Measurements from ENCODE around the gene A3GALT2.

Gene A3GALT2

DNA sequence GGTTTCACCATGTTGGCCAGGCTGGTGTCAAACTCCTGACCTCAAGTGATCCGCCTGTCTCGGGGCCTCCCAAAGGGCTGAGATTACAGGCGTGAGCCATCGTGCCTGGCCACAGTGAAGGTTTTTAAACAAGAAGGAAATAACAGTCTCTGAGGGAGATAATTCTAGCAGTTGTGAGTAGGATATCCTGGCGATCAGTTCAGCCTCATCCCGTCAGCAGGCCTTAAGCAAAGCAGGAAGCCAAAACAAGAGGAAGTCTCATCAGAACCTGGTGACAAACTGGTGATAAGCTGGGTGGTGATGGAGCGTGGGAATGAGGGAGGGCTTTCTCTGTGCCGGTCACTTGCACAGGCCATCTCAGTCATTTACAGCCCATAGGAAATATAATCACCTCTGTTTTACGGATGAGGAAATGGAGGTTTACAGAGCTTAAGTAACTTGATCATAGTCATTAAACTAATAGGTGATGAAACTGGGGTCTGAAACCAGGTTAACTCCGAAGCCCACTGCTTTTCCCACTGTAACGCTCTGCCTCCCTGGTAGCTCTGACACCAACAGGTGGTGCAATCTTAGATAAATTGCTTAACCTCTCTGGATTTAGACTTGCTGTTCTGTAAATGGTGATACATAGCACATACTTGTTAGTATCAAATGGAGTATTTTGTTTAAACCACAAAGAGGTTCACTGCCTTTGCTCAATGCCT lies 40.8 kb upstream of the A3GALT2 start:
- Histone ChIP-seq H3K4me1 (ENCODE audit: insufficient read depth, low read length) (peaks cover 32% of the 10 kb centered on the region), H3K27ac (ENCODE audit: low read depth, low read length) (no peak overlapping the region), H3K4me3 (ENCODE audit: low read depth in 1 of 2, low read length in 2 of 2) (no peak overlapping the region), H3K36me3 (ENCODE audit: insufficient read depth, low read length) (peaks cover 1% of the 10 kb centered on the region), H3K9ac (ENCODE audit: low read length) (no peak overlapping the region), H3K9me3 (ENCODE audit: low read length) (no peaks in the 10 kb centered on the region), H3K27me3 (ENCODE audit: control insufficient read depth in 1 of 2, insufficient read depth in 2 of 2, low read length in 2 of 2) (no peaks in the 10 kb centered on the region)

DNA sequence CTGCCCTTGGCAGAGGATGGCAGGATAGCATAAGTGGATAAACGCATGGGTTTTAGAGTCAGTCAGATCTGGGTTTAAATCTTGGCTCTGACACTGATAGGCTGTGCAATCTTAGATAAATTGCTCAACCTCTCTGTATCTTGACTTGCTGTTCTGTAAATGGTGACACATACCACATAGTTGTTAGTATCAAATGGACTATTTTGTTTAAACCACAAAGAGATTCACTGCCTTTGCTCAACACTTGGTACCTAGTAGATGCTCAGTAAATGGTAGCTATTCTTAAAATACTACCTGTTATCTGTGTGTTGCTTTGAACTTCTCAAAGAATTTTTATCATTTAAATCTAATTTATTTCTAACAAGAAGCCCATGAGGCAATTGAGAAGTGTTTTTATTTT lies 39.5 kb upstream of the A3GALT2 start:
- Histone ChIP-seq H3K4me1 (ENCODE audit: insufficient read depth, low read length) (peaks cover 22% of the 10 kb centered on the region), H3K4me3 (ENCODE audit: low read depth in 1 of 2, low read length in 2 of 2) (no peak overlapping the region), H3K27me3 (ENCODE audit: control insufficient read depth in 1 of 2, insufficient read depth in 2 of 2, low read length in 2 of 2) (no peaks in the 10 kb centered on the region), H3K27ac (ENCODE audit: low read depth, low read length) (no peak overlapping the region), H3K36me3 (ENCODE audit: insufficient read depth, low read length) (no peaks in the 10 kb centered on the region), H3K9ac (ENCODE audit: low read length) (no peak overlapping the region), H3K9me3 (ENCODE audit: low read length) (no peaks in the 10 kb centered on the region)

DNA sequence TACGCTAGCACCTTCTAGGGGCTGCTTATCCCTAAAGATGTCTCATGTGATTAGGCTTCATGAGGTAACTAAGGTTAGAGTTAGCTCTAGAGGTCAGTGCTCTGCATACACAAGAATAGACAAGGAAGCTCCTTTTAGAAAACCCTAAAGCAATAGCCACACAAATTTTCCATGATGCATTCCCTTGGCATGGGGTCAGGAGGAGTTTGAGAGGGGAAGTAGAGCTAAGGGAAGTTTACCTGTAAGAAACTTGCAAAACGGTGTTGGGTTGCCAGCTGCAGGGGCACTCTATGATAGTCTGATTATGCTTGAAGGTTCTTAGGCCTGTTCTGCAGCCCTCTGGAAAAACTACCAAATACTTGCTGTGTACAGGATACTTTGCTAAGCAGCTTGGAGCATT lies 39.0 kb upstream of the A3GALT2 start:
- Histone ChIP-seq H3K4me3 (ENCODE audit: low read depth in 1 of 2, low read length in 2 of 2) (no peak overlapping the region), H3K36me3 (ENCODE audit: insufficient read depth, low read length) (no peaks in the 10 kb centered on the region), H3K27me3 (ENCODE audit: control insufficient read depth in 1 of 2, insufficient read depth in 2 of 2, low read length in 2 of 2) (no peaks in the 10 kb centered on the region), H3K9me3 (ENCODE audit: low read length) (no peaks in the 10 kb centered on the region), H3K27ac (ENCODE audit: low read depth, low read length) (no peak overlapping the region), H3K9ac (ENCODE audit: low read length) (no peak overlapping the region), H3K4me1 (ENCODE audit: insufficient read depth, low read length) (peaks cover 18% of the 10 kb centered on the region)

DNA sequence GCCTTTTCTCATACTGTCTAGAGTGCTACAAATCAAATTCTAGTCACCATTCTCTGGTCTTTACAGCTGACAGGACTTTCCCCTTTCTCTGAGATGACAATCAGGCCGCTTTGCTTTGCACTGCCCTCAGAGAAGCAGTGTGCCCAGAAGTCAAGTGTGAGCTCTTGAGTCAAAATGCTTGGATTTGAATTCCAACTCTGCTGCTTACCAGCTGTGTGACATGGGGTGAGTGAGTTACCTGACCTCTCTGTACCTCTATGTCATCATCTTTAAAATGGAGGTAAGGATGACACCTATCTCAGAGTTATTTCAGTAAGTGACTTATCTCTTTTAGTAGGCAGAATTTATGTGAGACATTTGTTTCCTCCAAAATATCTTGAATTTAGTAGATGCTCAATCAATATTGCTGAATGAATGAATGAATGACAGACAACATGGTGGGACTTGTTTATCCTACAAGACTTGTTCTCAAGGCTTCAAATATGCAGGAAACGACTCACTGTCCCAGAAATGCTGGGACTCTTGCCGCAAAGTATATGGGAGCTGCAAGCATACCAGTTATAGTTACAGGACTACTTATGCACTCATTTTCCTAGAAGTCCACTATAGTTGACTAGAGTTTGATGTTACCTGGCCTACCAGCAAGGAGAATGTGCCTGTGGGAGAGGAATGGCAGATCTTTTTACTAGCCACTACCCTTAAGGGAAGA lies 38.1 kb upstream of the A3GALT2 start:
- Histone ChIP-seq H3K4me1 (ENCODE audit: insufficient read depth, low read length) (peaks cover 8% of the 10 kb centered on the region), H3K9ac (ENCODE audit: low read length) (no peak overlapping the region)

DNA sequence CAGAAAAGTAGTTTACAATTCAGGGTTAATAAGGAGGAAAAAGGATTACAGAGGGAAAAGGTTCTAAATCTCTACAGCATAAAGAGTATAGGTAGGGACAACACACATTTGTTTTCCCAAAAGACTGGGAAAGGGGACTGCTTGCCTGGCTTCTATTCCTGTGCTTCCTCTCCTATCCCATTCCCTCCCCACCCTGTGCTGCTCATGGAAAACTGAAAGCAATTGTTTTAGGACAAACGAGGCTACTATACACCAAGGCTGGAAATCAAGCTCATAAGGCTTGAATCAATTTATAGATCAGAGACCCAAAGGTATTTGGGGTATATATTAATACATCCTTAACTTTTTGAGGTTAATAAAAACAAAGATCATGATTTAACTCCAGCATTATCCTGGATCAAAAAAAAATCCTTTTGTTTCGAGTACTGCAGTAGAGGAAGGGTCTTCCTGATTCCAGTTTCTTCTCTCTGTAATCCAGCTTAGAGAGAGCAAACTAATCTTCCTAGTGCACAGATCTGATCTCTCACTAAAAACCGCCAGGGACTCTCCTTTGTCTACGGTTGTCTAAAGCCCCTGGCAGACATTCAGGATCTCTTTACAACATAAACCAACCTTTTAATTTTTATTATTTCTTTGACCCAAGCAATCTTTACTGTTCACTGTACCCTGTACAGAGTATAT lies 37.4 kb upstream of the A3GALT2 start:
- Histone ChIP-seq H3K4me3 (ENCODE audit: low read depth in 1 of 2, low read length in 2 of 2) (no peak overlapping the region), H3K9ac (ENCODE audit: low read length) (no peak overlapping the region), H3K9me3 (ENCODE audit: low read length) (no peaks in the 10 kb centered on the region), H3K36me3 (ENCODE audit: insufficient read depth, low read length) (no peaks in the 10 kb centered on the region), H3K27me3 (ENCODE audit: control insufficient read depth in 1 of 2, insufficient read depth in 2 of 2, low read length in 2 of 2) (no peaks in the 10 kb centered on the region), H3K4me1 (ENCODE audit: insufficient read depth, low read length) (peaks cover under 1% of the 10 kb centered on the region), H3K27ac (ENCODE audit: low read depth, low read length) (no peak overlapping the region)

More for the DNA sequence above, 38.1 kb upstream of the A3GALT2 start:
- Histone ChIP-seq H3K27ac (ENCODE audit: low read depth, low read length) (no peak overlapping the region), H3K36me3 (ENCODE audit: insufficient read depth, low read length) (no peaks in the 10 kb centered on the region), H3K4me3 (ENCODE audit: low read depth in 1 of 2, low read length in 2 of 2) (no peak overlapping the region), H3K27me3 (ENCODE audit: control insufficient read depth in 1 of 2, insufficient read depth in 2 of 2, low read length in 2 of 2) (no peaks in the 10 kb centered on the region), H3K9me3 (ENCODE audit: low read length) (no peaks in the 10 kb centered on the region)

DNA sequence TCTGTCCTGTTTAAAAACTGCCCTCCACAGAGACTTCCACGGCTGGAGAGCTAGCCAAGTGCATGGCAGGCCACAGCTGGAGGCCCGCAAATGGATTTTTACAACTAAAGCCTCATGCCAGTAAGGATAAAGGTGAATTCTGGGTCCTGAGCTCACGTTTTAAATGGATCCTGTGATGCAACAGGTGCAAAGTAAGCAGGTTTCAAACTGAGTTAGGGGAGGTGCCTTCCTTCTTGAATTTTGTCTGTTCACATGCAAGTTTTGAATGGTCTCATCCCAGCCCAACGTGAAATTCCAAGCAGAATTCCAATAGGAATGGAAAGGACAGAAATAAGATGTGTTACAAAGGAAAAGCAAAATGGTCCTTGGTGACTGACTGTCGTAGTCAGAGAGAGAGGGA lies 36.2 kb upstream of the A3GALT2 start:
- Histone ChIP-seq H3K27ac (ENCODE audit: low read depth, low read length) (no peak overlapping the region), H3K9me3 (ENCODE audit: low read length) (no peaks in the 10 kb centered on the region), H3K9ac (ENCODE audit: low read length) (no peak overlapping the region), H3K36me3 (ENCODE audit: insufficient read depth, low read length) (no peaks in the 10 kb centered on the region), H3K27me3 (ENCODE audit: control insufficient read depth in 1 of 2, insufficient read depth in 2 of 2, low read length in 2 of 2) (no peaks in the 10 kb centered on the region), H3K4me1 (ENCODE audit: insufficient read depth, low read length) (no peaks in the 10 kb centered on the region), H3K4me3 (ENCODE audit: low read depth in 1 of 2, low read length in 2 of 2) (no peak overlapping the region)

DNA sequence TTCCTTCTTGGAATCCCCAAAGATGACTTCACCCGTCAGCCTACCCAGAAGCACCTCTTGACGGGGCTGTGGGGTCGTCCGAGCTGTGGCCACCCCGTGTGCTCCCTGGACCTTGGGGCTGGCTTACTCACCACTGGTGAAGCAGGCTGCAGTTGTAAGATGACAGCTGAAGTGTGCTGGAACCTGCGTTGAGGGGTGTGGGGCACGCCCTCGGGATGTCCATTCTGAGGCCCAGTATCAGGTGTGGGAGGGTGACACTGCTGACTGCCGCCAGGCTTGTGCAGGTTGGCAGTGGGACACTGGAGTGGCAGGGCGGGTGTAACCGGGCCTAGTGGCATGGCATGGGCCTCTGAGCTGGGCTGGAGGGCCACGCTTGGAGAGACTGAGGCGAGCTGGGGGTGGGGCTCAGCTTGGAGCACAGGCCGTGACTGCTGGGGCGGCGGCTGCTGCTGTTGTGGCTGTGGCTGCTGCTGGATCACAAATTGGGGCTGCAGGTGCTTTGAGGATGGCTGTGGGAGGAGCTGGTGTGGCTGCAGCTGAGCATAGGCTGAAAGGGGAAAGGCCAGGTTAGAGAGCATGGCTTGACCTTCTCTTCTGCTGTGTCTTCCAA lies 33.9 kb upstream of the A3GALT2 start:
- no peaks in the 10 kb centered on the region for H3K9me3 ChIP-seq (ENCODE audit: low read length)
- H3K36me3 ChIP-seq (ENCODE audit: insufficient read depth, low read length), result no peaks in the 10 kb centered on the region
- no peaks in the 10 kb centered on the region for H3K27me3 ChIP-seq (ENCODE audit: control insufficient read depth in 1 of 2, insufficient read depth in 2 of 2, low read length in 2 of 2)
- no peak overlapping the region for H3K9ac ChIP-seq (ENCODE audit: low read length)
- H3K27ac ChIP-seq (ENCODE audit: low read depth, low read length), result no peak overlapping the region
- no peak overlapping the region for H3K4me3 ChIP-seq (ENCODE audit: low read depth in 1 of 2, low read length in 2 of 2)
- no peaks in the 10 kb centered on the region for H3K4me1 ChIP-seq (ENCODE audit: insufficient read depth, low read length)

DNA sequence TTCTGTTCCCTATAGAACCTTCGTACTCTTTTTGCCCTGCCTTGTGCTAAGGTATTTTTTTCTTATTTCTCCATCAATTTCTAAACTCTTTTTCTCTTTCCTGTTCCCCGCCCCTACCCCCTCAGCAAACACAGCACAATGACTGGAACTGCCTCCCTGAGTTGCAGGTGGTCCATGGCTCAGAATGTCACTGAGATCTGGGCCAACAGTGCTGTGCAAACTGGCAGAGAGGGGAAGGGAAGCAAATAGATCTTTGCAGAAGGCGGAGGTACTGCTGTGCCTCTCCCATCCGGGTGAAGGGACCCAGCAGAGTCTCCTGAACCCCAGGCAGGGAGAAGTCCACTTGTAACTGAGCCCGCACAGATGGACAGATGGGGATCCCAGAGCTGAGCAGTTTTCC lies 32.6 kb upstream of the A3GALT2 start:
- Histone ChIP-seq H3K27ac (ENCODE audit: low read depth, low read length) (no peak overlapping the region), H3K4me1 (ENCODE audit: insufficient read depth, low read length) (peaks cover 1% of the 10 kb centered on the region), H3K9ac (ENCODE audit: low read length) (no peak overlapping the region), H3K36me3 (ENCODE audit: insufficient read depth, low read length) (no peaks in the 10 kb centered on the region), H3K27me3 (ENCODE audit: control insufficient read depth in 1 of 2, insufficient read depth in 2 of 2, low read length in 2 of 2) (no peaks in the 10 kb centered on the region), H3K4me3 (ENCODE audit: low read depth in 1 of 2, low read length in 2 of 2) (no peak overlapping the region), H3K9me3 (ENCODE audit: low read length) (no peaks in the 10 kb centered on the region)

DNA sequence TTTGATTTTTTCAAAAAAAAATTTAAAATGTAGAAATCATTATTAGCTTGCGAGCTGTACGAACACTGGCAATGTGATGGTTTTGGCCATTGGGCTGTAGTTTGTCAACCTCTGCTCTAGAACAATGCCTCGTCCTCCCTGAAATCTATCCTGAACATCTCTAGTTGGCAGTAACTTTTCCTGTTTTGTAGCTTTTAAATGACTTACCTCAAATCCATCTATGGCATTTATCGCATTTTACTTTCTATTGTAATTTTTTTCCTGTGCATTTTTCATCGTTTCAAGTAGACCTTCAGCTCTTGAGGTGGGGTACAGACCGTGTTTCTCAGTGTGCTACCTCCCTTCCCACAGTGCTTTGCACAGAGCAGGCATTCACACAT lies 30.4 kb upstream of the A3GALT2 start:
- Histone ChIP-seq H3K9ac (ENCODE audit: low read length) (no peak overlapping the region), H3K4me3 (ENCODE audit: low read depth in 1 of 2, low read length in 2 of 2) (no peak overlapping the region), H3K27me3 (ENCODE audit: control insufficient read depth in 1 of 2, insufficient read depth in 2 of 2, low read length in 2 of 2) (no peaks in the 10 kb centered on the region), H3K4me1 (ENCODE audit: insufficient read depth, low read length) (peaks cover 24% of the 10 kb centered on the region), H3K27ac (ENCODE audit: low read depth, low read length) (no peak overlapping the region), H3K9me3 (ENCODE audit: low read length) (no peaks in the 10 kb centered on the region), H3K36me3 (ENCODE audit: insufficient read depth, low read length) (no peaks in the 10 kb centered on the region)

DNA sequence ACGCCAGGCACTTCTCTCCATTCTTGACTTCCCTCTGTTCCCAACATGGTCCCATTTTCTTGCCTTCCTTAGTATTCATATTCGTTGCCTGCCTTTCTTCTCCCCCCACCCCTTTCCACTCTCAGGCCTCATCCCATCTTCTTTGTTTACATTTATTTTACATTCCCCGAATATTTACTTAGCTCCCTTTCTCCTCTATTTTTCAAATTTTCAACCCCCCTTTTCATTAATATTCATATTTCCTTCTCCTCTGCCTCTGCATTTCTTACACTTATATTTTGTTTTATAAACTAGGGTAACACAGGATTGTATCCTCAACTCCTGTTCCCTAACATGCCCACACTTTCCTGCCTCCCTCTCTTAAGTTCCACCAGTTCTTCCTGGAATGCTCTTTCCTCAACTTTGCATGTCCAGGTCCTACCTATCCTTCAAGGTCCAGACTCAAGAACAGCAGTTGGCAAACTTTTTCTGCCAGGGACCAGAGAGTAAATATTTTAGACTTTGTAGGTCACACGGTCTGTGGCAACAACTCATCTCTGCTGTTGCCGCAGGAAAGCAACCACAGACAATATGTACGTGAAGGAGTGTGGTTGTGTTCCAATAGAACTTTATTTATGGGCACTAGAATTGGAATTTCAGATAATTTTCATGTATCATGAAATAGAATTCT lies 29.8 kb upstream of the A3GALT2 start:
- Histone ChIP-seq H3K9ac (ENCODE audit: low read length) (peak overlapping the region; percentile 63), H3K27me3 (ENCODE audit: control insufficient read depth in 1 of 2, insufficient read depth in 2 of 2, low read length in 2 of 2) (no peaks in the 10 kb centered on the region)

More for the DNA sequence above, 29.8 kb upstream of the A3GALT2 start:
- peak overlapping the region; percentile 48 to 86 for H3K4me3 ChIP-seq (ENCODE audit: low read depth in 1 of 2, low read length in 2 of 2)
- H3K27ac ChIP-seq (ENCODE audit: low read depth, low read length), result peak overlapping the region; percentile 76
- H3K4me1 ChIP-seq (ENCODE audit: insufficient read depth, low read length), result peaks cover 29% of the 10 kb centered on the region
- no peaks in the 10 kb centered on the region for H3K9me3 ChIP-seq (ENCODE audit: low read length)
- no peaks in the 10 kb centered on the region for H3K36me3 ChIP-seq (ENCODE audit: insufficient read depth, low read length)

Measured in muscle layer of colon (tissue), 2 donors.